Activated T-cell treated with anti-CD3 and anti-CD28 coated beads, Interleukin-2, amount 50 U/mL, for 72 hours (primary cell): Measurements from ENCODE around the gene FGF1. TPM values are rescaled to one million over a fixed set of nuclear protein-coding genes. Genes with fewer than 3 reads are reported as not detected.

Experiments used
- ATAC-seq, 2 donors: fragments of 150-1000 bp; cut with Tn5 transposase; replicated peaks in 1 of 2; 2 replicates each; pipeline ENCODE4 v1.10.0; 2021; ENCODE audit warnings: moderate library complexity in 2 of 2, mild to moderate bottlenecking in 1 of 2
- DNase-seq, 2 donors: peaks; one replicate each; pipeline ENCODE4 v3.0.0; 2021 to 2022; ENCODE audit warnings: mixed read lengths in 1 of 2
- H3K27ac Mint-ChIP-seq: one replicate; pipeline ENCODE4 v1.8.0; 2022; ENCODE audit warnings: mild to moderate bottlenecking, moderate library complexity, mixed read lengths
- H3K27me3 Mint-ChIP-seq: one replicate; pipeline ENCODE4 v1.8.0; 2022; ENCODE audit warnings: low read depth, mixed read lengths
- H3K36me3 Mint-ChIP-seq, 2 donors: one replicate each; pipeline ENCODE4 v1.8.0; 2022; ENCODE audit warnings: mixed read lengths in 2 of 2, mild to moderate bottlenecking in 1 of 2; ENCODE audit not compliant: insufficient read depth in 2 of 2
- H3K4me1 Mint-ChIP-seq: one replicate; pipeline ENCODE4 v1.8.0; 2022; ENCODE audit warnings: low read depth, mixed read lengths
- H3K4me3 Mint-ChIP-seq, 2 donors: one replicate each; pipeline ENCODE4 v1.8.0; 2022; ENCODE audit warnings: mild to moderate bottlenecking in 2 of 2, mixed read lengths in 2 of 2, moderate library complexity in 2 of 2
- H3K9me3 Mint-ChIP-seq, 2 donors: one replicate each; pipeline ENCODE4 v1.8.0; 2022; ENCODE audit warnings: mixed read lengths in 2 of 2
- total RNA-seq, 2 donors: library from RNA; stranded (reverse); gene quantifications; one replicate each; pipeline ENCODE4 v1.2.3, GENCODE V29; 2022

Gene FGF1
- total RNA-seq, 2 donors from 2014 or later, result not detected

DNA sequence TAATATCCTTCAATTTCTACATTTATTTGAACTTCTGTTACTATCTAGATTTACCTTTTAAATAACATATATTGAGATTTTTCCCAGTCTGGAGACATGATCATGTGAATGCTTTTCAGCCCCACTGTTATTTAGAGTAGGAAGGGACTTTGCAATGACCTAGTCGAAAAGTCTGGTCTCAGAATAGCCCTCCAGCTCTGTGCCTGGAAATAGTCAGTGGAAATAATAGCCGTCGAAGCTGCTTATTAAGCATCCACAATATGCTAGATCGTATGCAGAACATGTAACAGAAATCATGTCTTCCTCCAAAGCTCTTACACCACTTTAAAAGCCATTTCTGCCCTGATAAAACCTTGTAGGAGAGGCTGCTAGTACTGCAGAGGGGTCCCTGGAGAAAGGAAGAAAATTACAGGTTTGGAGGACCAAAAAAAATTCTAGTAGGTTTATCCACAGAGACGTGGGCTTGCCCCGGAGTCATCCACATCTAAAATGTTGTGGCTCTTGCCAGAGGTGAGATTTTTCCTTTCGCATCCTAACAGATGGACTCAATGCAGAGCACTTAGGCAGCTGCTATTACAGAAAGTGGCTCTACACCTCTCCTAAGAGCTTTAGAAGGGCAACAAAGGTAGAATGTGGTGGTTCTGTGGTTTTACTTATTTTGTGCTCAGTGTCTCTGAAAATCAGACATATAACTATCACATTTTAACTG lies 2.5 kb upstream of the FGF1 start:
- no peaks in the 10 kb centered on the region for H3K9me3 Mint-ChIP-seq
- ATAC-seq, result no peak

GRCh38 chr5:142686968-142687367 lies 1.1 kb upstream of the FGF1 start:
- H3K4me1 Mint-ChIP-seq, result no peaks in the 10 kb centered on the region
- H3K4me3 Mint-ChIP-seq, result no peak overlapping the region
- no peak overlapping the region for H3K27ac Mint-ChIP-seq
- H3K9me3 Mint-ChIP-seq, result no peaks in the 10 kb centered on the region
- peaks cover 22% of the 10 kb centered on the region for H3K27me3 Mint-ChIP-seq
- DNase-seq (no peak), ATAC-seq (no peak)
- no peaks in the 10 kb centered on the region for H3K36me3 Mint-ChIP-seq

More for the DNA sequence above, 2.5 kb upstream of the FGF1 start:
- Mint-ChIP-seq H3K27me3 (peaks cover 22% of the 10 kb centered on the region), H3K27ac (no peak overlapping the region), H3K4me3 (no peak overlapping the region), H3K4me1 (no peaks in the 10 kb centered on the region), H3K36me3 (no peaks in the 10 kb centered on the region)
- no peak for DNase-seq

DNA sequence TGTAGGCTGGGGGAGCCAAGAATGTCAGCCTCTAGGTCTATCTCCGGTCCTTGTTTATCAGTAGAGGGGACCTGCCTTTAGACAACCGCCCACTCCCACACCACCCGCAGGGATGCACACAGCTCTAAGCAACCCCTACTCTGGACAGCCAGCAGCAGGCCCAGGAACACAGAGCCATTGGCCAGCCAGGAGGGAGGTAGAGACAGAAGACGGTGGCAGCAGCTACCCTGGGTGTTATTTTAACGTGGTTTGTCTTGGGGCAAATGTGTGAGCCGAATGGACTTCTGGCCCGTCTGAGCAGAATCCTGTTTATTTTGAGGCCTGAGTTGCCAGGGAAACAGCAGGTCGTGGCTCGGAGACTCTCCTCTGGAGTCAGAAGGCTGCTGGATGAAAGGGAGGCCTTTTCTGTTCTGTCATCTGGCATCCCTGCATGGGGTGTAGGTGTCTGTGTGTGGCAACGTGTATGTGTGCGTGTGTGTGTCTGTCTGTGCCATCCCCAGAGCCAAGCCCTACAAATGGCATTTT lies 382 bp upstream of the FGF1 start:
- H3K27ac Mint-ChIP-seq, result no peak overlapping the region
- H3K4me1 Mint-ChIP-seq, result no peaks in the 10 kb centered on the region
- H3K4me3 Mint-ChIP-seq, result no peak overlapping the region
- no peaks in the 10 kb centered on the region for H3K36me3 Mint-ChIP-seq
- no peaks in the 10 kb centered on the region for H3K9me3 Mint-ChIP-seq
- H3K27me3 Mint-ChIP-seq, result peaks cover 22% of the 10 kb centered on the region
- ATAC-seq, result no peak
- no peak for DNase-seq

- no peak for DNase-seq
- no peaks in the 10 kb centered on the region for H3K4me1 Mint-ChIP-seq
- no peaks in the 10 kb centered on the region for H3K9me3 Mint-ChIP-seq
- no peak overlapping the region for H3K4me3 Mint-ChIP-seq
- H3K36me3 Mint-ChIP-seq, result no peaks in the 10 kb centered on the region
- no peak for ATAC-seq
- no peak overlapping the region for H3K27ac Mint-ChIP-seq
- H3K27me3 Mint-ChIP-seq, result peaks cover 17% of the 10 kb centered on the region
These were observed 1.3 kb downstream of the FGF1 start for GRCh38 chr5:142684508-142685041.

DNA sequence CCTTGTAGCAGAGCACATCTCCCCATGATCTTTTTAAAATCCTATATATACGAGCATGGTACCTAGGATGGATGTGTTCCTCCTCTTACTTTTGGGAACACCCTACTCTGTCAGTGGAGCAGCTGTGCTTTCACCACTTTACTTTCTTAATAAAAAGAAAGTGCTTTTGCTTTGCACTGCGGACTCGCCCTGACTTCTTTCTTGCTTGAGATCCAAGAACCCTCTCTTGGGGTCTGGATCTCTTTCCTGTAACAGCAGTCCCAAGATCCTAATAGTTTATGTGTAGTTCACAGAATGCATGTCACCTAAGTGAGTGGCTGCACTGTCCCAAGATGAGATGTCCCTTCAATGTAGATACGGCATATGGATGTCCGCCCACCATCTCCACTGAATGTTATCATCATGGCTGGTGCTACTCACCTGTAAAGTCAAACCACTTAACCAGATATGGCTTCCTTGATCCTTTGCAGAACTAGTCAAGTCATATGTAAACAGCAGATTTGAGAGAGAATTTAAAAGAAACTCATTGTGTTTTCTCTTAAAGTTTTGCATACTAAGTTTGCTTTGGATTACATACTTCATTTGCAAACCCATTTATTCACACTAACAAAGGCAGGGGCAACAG lies 1.9 kb downstream of the FGF1 start:
- DNase-seq (no peak), ATAC-seq (no peak)
- Mint-ChIP-seq H3K27me3 (peaks cover 13% of the 10 kb centered on the region), H3K4me1 (no peaks in the 10 kb centered on the region), H3K4me3 (no peak overlapping the region), H3K27ac (no peak overlapping the region), H3K9me3 (no peaks in the 10 kb centered on the region), H3K36me3 (no peaks in the 10 kb centered on the region)

DNA sequence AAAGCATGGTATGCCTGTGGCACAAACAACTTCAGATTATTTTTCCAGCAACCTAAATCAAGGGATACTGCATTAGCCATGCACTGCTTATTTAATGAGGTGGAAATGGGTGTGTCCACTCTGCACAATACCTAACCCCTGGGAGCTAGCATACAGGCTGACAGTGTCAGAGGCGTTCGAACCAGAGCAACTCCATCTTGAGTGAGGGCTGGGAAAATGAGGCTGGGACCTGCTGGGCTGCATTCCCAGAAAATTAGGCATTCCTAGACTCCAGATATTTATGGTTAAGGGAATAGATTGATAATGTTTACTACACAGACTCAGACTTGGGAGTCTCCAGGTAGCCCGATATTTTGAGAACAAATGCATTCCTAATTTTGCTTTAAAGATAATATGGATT lies 2.8 kb downstream of the FGF1 start:
- H3K9me3 Mint-ChIP-seq, result no peaks in the 10 kb centered on the region
- H3K4me3 Mint-ChIP-seq, result no peak overlapping the region
- no peak for DNase-seq
- peaks cover 9% of the 10 kb centered on the region for H3K27me3 Mint-ChIP-seq
- no peaks in the 10 kb centered on the region for H3K4me1 Mint-ChIP-seq
- no peak overlapping the region for H3K27ac Mint-ChIP-seq
- H3K36me3 Mint-ChIP-seq, result no peaks in the 10 kb centered on the region
- no peak for ATAC-seq

DNA sequence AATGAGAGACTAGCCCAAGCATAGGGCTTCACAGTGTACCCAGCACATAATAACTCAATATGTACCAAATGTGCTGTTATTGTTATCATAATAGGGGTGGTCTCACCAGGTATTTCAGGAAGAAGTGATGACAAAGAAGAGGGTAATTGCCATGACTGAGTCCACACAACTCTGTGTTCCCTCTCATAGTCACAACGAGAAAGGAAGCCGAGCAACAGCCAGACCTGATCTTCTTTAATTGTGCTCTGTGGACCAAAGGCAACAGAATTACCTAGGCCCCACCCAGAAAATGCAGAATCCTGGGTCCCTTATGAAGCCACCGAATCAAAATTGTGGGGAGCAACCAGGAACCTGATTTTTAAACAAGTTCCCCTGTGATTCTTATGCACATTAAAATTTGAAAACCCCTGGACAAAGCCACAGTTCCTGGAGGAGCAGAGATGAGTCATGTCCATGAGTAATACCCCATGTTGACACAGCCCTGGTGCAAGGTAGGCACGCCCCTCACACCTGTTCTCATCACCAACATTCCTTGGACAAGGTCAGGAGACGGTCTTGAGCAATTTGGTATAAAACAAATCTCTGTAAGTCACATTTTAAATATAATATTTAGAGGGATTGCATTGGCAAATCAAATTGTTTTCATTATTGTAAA lies 5.2 kb downstream of the FGF1 start:
- Mint-ChIP-seq H3K4me3 (no peak overlapping the region), H3K36me3 (no peaks in the 10 kb centered on the region), H3K4me1 (no peaks in the 10 kb centered on the region), H3K27me3 (no peaks in the 10 kb centered on the region), H3K27ac (no peak overlapping the region), H3K9me3 (no peaks in the 10 kb centered on the region)
- ATAC-seq, result no peak
- DNase-seq, result no peak

- no peak overlapping the region for H3K4me3 Mint-ChIP-seq
These were observed 6.1 kb downstream of the FGF1 start for GRCh38 chr5:142679744-142680143.

GRCh38 chr5:142678529-142678928 lies 7.4 kb downstream of the FGF1 start:
- no peaks in the 10 kb centered on the region for H3K9me3 Mint-ChIP-seq
- H3K27me3 Mint-ChIP-seq, result no peaks in the 10 kb centered on the region
- no peaks in the 10 kb centered on the region for H3K36me3 Mint-ChIP-seq
- no peaks in the 10 kb centered on the region for H3K4me1 Mint-ChIP-seq
- H3K4me3 Mint-ChIP-seq, result no peak overlapping the region
- DNase-seq (no peak), ATAC-seq (no peak)
- H3K27ac Mint-ChIP-seq, result no peak overlapping the region

More at GRCh38 chr5:142679744-142680143, 6.1 kb downstream of the FGF1 start:
- no peaks in the 10 kb centered on the region for H3K4me1 Mint-ChIP-seq
- H3K36me3 Mint-ChIP-seq, result no peaks in the 10 kb centered on the region
- H3K27ac Mint-ChIP-seq, result no peak overlapping the region
- DNase-seq, result no peak
- H3K27me3 Mint-ChIP-seq, result no peaks in the 10 kb centered on the region
- H3K9me3 Mint-ChIP-seq, result no peaks in the 10 kb centered on the region
- no peak for ATAC-seq

DNA sequence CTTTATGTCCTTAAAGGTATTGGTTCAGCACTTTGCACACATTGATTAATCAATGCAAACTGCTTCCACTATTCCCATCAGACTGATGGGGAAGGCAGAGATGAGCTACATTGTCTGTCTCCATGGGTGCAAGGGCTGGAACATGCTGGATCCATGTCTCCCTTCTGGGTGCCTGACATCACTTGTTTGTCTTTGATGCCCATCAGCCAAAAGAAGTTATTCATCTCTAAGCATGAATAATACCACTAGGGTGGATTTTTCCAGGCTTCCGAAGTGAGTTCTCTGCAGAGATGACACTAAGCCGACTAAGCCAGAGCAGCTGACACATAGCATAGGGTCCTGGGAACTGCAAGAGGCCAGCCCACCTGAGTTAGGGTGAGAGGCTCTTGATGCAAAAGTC lies 8.7 kb downstream of the FGF1 start:
- Mint-ChIP-seq H3K9me3 (no peaks in the 10 kb centered on the region), H3K27ac (no peak overlapping the region), H3K27me3 (no peaks in the 10 kb centered on the region), H3K36me3 (no peaks in the 10 kb centered on the region), H3K4me3 (no peak overlapping the region), H3K4me1 (no peaks in the 10 kb centered on the region)
- DNase-seq, result no peak
- no peak for ATAC-seq

GRCh38 chr5:142676318-142676717 lies 9.6 kb downstream of the FGF1 start:
- Mint-ChIP-seq H3K27ac (no peak overlapping the region), H3K36me3 (no peaks in the 10 kb centered on the region), H3K4me3 (no peak overlapping the region), H3K4me1 (no peaks in the 10 kb centered on the region), H3K9me3 (no peaks in the 10 kb centered on the region), H3K27me3 (no peaks in the 10 kb centered on the region)
- ATAC-seq (no peak), DNase-seq (no peak)

GRCh38 chr5:142674531-142675469 lies 11.1 kb downstream of the FGF1 start:
- Mint-ChIP-seq H3K9me3 (no peaks in the 10 kb centered on the region), H3K27ac (no peak overlapping the region), H3K4me1 (no peaks in the 10 kb centered on the region), H3K27me3 (no peaks in the 10 kb centered on the region), H3K4me3 (no peak overlapping the region), H3K36me3 (no peaks in the 10 kb centered on the region)
- ATAC-seq, result no peak
- no peak for DNase-seq
